WTC11 (cell line): Measurements from ENCODE around the gene FGFR4.

ENCODE experiments used
- AFF4 ChIP-seq: sonication (generic); formaldehyde crosslinking; IDR thresholded peaks from 2 replicates; pipeline ENCODE4 v1.8.1; 2023; ENCODE audit warnings: mild to moderate bottlenecking, missing genetic modification reagents, borderline replicate concordance
- CTCF ChIP-seq: fragments of 200-600 bp; IDR thresholded peaks from 2 replicates; pipeline ENCODE4 v1.8.0; 2022; ENCODE audit warnings: antibody characterized with exemption
- ESRRA ChIP-seq: sonication (generic); formaldehyde crosslinking; IDR thresholded peaks from 2 replicates; pipeline ENCODE4 v1.8.1; 2022; ENCODE audit warnings: mild to moderate bottlenecking, missing genetic modification reagents, borderline replicate concordance
- HMGXB4 ChIP-seq: sonication (generic); formaldehyde crosslinking; IDR thresholded peaks from 2 replicates; pipeline ENCODE4 v1.8.1; 2023; ENCODE audit warnings: mild to moderate bottlenecking, moderate library complexity, missing genetic modification reagents
- MAX ChIP-seq: sonication (generic); formaldehyde crosslinking; IDR thresholded peaks from 2 replicates; pipeline ENCODE4 v1.8.0; 2022; ENCODE audit warnings: mild to moderate bottlenecking, missing genetic modification reagents
- NFE2L1 ChIP-seq: sonication (generic); formaldehyde crosslinking; IDR thresholded peaks from 2 replicates; pipeline ENCODE4 v1.8.1; 2023; ENCODE audit warnings: missing genetic modification reagents
- NR3C1 ChIP-seq: sonication (generic); formaldehyde crosslinking; conservative IDR thresholded peaks from 2 replicates; pipeline ENCODE4 v1.8.1; 2023; ENCODE audit warnings: low read depth, mild to moderate bottlenecking, missing genetic modification reagents
- ZBTB21 ChIP-seq: sonication (generic); formaldehyde crosslinking; IDR thresholded peaks from 2 replicates; pipeline ENCODE4 v1.8.1; 2023; ENCODE audit warnings: mild to moderate bottlenecking, missing genetic modification reagents, borderline replicate concordance
- ZNF121 ChIP-seq: sonication (generic); formaldehyde crosslinking; IDR thresholded peaks from 2 replicates; pipeline ENCODE4 v1.8.0; 2023; ENCODE audit warnings: missing genetic modification reagents
- ZNF317 ChIP-seq: sonication (generic); formaldehyde crosslinking; IDR thresholded peaks from 2 replicates; pipeline ENCODE4 v1.8.1; 2023; ENCODE audit warnings: low read depth, mild to moderate bottlenecking, moderate library complexity, missing genetic modification reagents, borderline replicate concordance
- ZNF512 ChIP-seq: sonication (generic); formaldehyde crosslinking; IDR thresholded peaks from 2 replicates; pipeline ENCODE4 v1.8.1; 2022; ENCODE audit warnings: missing genetic modification reagents, borderline replicate concordance
- TF ChIP-seq, protein P1 (sequence below): sonication (generic); formaldehyde crosslinking; IDR thresholded peaks from 2 replicates; pipeline ENCODE4 v1.8.0; 2022; ENCODE audit warnings: mild to moderate bottlenecking, missing genetic modification reagents

DNA sequence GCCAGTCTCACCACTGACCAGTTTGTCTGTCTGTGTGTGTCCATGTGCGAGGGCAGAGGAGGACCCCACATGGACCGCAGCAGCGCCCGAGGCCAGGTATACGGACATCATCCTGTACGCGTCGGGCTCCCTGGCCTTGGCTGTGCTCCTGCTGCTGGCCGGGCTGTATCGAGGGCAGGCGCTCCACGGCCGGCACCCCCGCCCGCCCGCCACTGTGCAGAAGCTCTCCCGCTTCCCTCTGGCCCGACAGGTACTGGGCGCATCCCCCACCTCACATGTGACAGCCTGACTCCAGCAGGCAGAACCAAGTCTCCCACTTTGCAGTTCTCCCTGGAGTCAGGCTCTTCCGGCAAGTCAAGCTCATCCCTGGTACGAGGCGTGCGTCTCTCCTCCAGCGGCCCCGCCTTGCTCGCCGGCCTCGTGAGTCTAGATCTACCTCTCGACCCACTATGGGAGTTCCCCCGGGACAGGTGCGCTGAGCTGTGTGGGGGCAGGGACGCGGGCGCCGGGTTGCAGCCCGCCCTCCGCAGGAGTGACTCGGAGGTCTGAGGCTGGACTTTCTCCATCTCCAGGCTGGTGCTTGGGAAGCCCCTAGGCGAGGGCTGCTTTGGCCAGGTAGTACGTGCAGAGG is 6.5 kb downstream of the FGFR4 start:
- TF ChIP-seq CTCF (no peak), MAX (no peak), ZNF512 (no peak), AFF4 (no peak), NFE2L1 (CRISPR knock-in tag) (no peak), HMGXB4 (CRISPR knock-in tag) (no peak), ZNF317 (CRISPR knock-in tag) (no peak), ZNF121 (CRISPR knock-in tag) (no peak), ESRRA (CRISPR knock-in tag) (no peak), NR3C1 (no peak), ZBTB21 (CRISPR knock-in tag) (no peak)
- TF ChIP-seq, protein P1, sequence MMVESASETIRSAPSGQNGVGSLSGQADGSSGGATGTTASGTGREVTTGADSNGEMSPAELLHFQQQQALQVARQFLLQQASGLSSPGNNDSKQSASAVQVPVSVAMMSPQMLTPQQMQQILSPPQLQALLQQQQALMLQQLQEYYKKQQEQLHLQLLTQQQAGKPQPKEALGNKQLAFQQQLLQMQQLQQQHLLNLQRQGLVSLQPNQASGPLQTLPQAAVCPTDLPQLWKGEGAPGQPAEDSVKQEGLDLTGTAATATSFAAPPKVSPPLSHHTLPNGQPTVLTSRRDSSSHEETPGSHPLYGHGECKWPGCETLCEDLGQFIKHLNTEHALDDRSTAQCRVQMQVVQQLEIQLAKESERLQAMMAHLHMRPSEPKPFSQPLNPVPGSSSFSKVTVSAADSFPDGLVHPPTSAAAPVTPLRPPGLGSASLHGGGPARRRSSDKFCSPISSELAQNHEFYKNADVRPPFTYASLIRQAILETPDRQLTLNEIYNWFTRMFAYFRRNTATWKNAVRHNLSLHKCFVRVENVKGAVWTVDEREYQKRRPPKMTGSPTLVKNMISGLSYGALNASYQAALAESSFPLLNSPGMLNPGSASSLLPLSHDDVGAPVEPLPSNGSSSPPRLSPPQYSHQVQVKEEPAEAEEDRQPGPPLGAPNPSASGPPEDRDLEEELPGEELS (CRISPR knock-in tag), result no peak
